ENCODE data around the gene NKIRAS2.
"Not testable (repeated sequence)": the region's sequence is repeated elsewhere in the genome, so short reads cannot be mapped to it uniquely, and the experiment has no call there.

The NKIRAS2 gene

DNA sequence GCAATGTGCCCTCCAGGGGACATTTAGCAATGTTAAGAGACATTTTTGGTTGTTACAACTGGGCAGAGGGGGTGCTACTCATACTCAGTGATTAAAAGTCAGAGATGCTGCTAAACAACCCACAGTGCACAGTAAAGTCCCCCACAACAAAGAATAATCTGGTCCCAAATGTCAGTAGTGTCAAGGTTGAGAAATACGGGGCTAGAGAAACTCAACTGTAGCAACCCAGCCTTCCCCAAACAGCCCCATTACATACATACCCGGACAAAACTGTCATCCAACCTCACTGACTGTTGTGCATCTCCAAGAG is 23.1 kb upstream of the NKIRAS2 start:
- in situ Hi-C loops (cut with MboI; ENCODE audit: low sequenced_read_pairs): no loop called here

DNA sequence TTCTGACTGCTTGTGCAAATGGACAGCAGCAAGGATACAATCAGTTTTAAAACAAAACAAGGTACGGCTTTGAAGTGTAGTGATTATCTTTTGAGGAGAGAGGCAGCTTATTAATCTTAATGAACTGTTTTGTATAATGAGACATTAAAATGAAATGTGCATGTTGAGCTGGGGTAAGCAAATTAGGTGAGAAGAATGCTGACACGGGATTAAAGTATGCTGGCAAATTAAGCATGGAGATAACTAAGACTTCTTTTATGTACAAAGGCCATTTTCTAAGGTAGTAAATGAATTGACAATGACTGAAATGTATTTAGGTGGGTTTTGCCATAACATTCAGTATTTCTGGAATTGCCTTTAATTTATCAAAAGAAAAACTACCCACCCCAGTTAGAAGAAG is 21.4 kb upstream of the NKIRAS2 start:
- in situ Hi-C loops (cut with MboI; ENCODE audit: low sequenced_read_pairs): no loop called here

DNA sequence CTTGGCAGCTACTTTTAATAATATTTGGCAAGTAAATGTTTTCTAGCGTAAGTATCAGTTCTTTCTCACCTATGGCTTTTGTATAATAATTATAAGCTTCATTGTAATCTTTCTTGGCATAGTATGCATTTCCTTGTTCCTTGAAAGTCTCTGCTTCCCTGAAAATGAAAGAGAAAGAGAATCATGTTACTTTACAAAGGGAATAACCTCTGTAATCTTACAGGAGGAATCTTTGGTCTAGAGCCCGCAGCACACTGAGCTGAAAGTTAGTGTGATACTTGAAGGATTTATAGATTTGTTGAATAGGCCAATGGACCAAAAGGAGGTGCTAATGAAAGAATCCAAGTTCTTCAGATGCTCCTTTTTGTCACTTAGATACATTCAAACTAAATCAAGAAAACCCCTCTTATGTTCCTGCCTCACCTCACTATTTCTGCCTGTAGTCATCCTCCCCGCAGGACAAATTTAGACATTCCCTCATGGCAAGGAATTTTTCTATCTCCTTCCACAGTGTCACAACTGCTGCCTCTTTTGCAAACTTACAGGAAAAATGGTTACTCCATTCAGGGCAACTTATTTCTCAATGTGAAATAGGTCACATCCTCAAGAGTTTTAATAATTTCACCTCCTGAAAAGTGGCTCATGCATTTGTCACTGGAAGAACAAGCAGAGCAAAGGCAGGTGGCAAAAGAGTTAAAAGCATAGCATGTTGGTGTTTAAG is 19.3 kb upstream of the NKIRAS2 start:
- in situ Hi-C loops (cut with MboI; ENCODE audit: low sequenced_read_pairs): no loop called here

DNA sequence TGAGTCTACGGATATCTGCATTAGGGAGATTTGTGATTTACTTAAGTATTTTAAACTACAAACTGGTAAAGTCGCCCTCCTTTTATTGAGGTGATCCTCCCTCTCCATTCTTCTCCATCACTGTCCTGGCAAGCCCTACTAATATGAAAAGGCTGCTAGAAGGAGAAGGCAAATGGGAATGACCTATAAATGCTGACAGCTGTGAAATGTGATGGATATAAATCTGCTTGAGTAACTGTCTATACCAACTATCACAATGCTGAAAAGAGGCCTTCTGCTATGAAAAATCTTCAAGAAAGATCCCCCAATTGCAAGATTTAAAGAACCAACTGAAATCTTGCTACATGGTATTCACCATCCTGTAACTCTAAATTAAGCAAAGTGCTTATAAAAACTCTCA is 18.2 kb upstream of the NKIRAS2 start:
- in situ Hi-C loops (cut with MboI; ENCODE audit: low sequenced_read_pairs): no loop called here

DNA sequence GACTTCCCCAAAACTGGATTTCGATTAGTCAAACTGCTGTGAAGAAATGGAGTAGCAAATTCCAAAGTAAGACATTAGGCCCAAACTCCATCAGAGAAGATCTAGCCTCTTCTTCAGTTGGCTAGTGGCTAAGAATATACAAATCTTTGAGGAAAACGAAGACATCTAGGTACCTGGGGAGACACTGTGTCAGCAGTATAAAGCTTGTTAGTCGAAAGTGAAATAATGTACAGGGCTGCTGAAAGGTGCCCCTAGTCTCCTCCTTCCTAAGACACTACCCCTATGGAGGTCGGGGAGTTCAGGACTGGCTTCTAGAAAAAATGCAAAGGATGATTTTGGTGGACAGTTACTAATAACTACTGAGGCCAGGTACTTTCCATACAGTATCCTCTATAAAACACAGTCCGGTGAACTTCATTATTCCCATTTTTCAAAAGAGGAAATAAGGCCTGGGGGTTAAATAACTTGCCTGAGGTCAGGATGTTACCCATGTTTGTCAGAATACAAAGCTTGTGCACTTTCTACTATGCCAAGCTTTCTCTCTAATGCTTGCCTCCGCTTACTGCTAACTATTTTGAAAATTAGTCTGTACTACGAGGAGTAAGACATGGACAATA is 17.6 kb upstream of the NKIRAS2 start:
- in situ Hi-C loops (cut with MboI; ENCODE audit: low sequenced_read_pairs): no loop called here

DNA sequence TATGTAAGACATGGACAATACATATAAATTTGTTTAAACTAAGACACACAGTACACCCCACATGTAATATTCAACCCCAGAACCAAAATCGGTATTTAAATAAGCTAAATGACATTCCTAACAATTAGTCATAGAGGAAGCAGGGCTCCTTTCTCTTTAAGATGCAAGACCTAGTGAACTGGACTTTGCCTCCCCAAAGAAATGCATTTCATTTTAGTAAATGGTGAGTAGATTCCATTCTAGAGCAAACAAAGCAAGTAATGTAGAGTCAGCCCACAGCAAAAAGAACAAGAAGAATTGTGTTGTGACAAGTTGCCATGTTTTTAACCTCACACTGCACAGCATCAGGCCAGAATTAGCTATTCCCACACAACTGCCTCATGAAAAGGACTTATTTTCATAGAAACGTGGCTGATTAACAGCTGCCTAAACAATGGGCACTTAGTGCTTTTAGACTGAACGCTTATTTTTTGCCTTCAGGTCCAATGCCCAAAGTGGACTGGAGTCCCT is 17.0 kb upstream of the NKIRAS2 start:
- in situ Hi-C loops (cut with MboI; ENCODE audit: low sequenced_read_pairs): no loop called here

DNA sequence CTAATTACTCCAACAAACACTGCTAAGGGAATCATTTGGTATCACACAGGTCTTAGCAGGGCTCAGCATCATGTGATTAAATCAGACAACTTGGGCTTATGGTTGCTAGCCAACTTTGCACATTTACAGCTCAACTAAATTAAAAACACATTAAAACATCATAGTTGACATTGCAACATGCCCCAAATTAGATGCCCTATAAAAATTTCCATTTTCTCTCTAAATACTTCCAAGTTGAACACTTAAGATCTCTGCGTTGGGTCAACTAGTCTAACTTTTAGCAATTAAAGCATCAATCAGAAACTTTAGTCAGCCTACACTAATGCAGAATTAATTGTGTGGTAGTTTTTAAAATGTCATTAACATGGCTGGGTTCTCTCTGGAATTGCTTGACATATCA is 14.7 kb upstream of the NKIRAS2 start:
- in situ Hi-C loops (cut with MboI; ENCODE audit: low sequenced_read_pairs): no loop called here

DNA sequence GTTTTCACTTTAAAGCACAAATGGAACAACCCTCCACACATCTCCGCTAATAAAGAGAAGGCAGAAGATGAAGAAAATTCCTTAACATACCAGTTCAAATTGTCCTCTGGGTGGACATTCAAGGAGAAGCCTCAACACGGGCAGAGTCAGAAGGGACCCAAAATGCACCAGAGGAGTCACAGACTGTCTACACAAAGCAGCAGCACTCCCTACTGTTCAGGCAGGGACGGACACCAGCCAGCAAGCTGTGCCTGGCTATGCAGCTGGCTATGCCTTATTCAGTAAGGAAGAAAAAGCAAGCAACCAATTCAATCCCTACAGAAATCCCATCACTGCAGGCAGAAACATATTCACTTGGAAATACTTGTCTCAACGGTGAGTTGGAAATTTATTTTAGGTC is 10.7 kb upstream of the NKIRAS2 start:
- in situ Hi-C loops (cut with MboI; ENCODE audit: low sequenced_read_pairs): no loop called here

DNA sequence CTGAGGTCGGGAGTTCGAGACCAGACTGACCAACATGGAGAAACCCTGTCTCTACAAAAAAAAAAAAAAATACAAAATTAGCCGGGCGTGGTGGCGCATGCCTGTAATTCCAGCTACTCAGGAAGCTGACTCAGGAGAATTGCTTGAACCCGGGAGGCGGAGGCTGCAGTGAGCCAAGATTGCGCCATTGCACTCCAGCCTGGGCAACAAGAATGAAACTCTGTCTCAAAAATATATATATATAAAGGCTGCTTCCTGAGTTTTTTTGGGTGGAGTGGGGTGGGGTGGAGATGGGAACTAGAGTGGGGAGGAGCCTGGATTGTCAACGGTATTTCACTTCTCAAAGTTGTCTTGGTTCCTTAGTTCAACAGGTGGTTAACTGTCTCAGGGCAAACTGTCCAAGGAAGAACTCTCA is 9.6 kb upstream of the NKIRAS2 start:
- in situ Hi-C loops (cut with MboI; ENCODE audit: low sequenced_read_pairs): not testable (repeated sequence)

DNA sequence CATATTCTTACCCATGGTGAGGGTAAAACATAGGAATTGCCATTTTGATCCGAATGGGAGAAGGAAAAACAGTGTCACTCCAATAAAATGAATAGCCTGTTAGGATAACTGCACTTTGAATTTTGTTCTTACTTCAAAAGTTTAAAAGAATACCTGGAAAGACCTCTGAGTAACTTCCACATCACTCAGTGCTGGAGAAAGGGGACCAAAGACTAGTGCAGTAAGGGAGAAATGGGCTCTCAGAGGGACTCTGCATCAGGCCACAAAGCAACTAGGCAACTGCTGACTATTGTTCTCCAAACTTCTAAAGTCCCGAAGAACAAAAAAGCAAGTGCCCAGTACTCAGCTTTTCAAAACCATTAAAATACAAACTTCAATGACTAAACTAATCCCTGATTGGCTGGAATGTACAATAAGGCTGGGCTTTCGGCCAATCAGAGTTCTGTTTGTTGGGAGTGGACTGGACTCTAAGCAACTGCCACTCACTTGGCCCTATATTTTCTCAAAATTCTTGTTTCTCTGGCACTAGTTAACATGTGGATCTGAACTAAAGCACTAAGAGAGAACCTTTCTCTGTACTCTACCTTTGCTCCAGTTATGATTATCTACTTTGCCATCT is 8.9 kb upstream of the NKIRAS2 start:
- in situ Hi-C loops (cut with MboI; ENCODE audit: low sequenced_read_pairs): no loop called here

DNA sequence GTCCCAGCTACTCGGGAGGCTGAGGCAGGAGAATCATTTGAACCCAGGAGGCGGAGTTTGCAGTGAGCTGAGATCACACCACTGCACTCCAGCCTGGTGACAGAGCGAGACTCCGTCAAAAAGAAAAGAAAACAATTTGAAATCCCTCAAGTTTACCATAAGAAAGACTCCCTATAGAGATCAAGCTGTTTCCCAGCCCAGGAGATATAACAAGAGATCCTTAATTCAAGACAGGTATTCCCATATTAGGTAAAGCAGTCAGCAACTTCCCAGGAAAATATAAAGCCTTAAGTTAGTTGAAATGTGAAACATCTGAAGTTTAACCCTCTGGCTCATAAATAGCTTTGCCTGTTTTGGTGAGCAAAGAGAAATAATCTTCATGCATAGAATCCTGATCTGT is 7.5 kb upstream of the NKIRAS2 start:
- in situ Hi-C loops (cut with MboI; ENCODE audit: low sequenced_read_pairs): not testable (repeated sequence)

DNA sequence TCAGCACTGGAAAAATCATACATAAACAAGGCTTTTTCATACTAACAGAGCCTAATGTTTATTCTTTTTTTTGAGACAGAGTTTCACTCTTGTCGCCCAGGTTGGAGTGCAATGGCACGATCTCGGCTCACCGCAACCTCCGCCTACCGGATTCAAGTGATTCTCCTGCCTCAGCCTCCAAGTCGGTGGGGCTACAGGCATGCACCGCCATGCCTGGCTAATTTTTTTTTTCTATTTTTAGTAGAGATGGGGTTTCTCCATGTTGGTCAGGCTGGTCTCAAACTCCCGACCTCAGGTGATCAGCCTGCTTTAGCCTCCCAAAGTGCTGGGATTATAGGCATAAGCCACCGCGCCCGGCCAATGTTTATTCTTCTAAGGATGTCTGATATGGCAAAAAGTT is 6.2 kb upstream of the NKIRAS2 start:
- in situ Hi-C loops (cut with MboI; ENCODE audit: low sequenced_read_pairs): not testable (repeated sequence)

DNA sequence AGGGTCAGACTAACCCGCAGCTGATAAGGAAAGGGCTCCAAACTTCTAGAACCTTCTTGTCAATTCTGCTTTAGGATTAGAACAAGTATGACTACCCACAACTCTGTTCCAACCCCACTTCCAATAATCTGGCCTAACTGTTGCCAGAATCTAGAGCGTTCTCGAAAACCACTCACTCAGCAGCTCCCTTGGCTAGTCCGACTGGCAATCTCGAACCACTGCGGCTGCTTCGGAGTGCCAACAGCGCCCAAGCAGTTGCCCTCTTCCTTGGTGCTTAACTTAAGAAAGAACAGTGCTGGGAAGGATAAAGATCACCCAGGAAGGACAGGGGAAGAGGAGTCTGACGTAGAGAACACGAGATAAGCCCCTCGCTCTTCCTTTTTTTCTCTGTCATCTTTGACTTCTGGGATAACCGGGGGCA is 3.5 kb upstream of the NKIRAS2 start:
- in situ Hi-C loops (cut with MboI; ENCODE audit: low sequenced_read_pairs): no loop called here

DNA sequence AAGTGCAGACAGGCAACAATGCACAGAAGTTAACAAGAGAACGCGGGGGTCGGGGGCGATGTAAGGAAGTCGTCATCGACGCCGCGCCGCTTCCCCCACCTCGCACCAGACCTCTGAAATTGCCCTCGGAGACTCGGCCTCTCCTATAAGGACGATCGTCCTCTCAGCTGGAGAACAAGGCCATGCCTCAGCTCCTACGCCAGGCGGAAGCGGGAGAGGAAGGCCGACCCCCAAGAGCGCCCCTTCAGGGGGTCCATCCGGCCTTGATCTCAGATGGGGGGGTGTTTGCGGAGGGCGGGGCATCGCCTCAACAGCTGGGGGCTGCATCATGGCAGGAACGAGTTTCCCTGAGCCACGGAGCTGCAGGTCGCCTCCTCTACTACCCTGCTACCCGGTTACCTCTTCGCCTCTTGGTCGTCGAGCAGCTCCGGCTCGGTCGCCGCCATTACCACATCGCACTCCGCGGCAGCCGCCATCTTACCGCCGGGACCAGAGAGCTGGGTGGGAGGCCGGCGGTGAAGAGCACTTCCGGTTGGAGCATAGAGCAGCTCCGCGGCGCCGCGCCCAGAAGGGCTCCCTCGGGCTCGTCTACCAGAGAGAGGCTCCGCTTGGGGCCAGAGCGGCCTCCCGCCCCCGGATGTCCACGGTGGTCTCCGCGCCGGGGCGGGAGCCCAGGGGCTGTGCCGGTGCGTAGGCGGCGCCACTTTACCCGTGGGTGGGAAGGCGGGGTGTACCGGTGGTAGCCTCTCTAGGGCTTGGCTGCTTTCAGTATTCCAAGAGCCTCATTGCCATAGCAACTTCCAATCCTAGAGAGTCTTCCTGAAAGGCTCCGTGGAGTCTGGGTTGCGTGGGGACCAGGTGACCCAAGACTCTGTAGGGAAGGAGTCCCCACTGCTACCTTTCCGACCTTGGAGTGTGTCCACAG is 2.7 kb upstream of the NKIRAS2 start, which contains the start of gene DNAJC7:
DNAJC7 (minus strand) TSS at position 499 of the 925 bp plus-strand sequence; CDS start at position 476, 23 bp downstream.
- in situ Hi-C loops (cut with MboI; ENCODE audit: low sequenced_read_pairs): no loop called here

DNA sequence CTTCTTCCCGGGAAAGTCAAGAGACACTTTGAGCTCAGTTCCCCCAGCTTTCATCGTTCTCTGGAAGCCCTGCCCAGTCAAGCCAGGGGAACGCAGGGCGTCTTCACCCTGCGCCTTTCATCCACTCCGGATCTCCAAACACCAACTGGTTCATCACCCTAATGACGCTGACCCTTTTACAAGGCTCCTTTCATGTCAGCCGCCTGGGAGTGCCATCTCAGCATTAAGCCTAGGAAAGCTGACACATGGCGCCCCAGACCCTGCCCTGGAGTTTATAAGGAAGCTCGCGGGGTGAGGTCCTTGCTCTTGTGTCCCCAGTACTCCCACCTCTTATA is 2.1 kb upstream of the NKIRAS2 start:
- in situ Hi-C loops (cut with MboI; ENCODE audit: low sequenced_read_pairs): no loop called here

DNA sequence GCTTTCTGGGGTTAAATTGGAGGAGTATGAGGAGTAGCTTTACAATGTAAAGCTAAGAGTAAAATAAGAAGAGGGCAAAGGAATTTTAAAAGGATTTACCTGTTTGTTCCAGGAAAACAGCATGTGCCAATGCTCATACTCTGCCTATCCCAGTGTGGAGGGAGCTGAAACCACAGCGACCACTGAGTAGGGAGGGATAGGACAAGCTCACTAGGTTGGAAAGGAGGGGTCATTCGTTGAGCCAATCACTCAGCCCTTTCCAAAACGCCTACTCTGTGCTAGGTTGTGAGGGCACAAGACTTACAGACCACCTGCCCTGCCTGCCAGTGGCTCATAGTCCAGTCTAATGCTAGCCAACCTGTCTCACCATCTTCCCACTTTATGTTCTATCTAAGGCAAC is 1.6 kb upstream of the NKIRAS2 start:
- in situ Hi-C loops (cut with MboI; ENCODE audit: low sequenced_read_pairs): no loop called here

DNA sequence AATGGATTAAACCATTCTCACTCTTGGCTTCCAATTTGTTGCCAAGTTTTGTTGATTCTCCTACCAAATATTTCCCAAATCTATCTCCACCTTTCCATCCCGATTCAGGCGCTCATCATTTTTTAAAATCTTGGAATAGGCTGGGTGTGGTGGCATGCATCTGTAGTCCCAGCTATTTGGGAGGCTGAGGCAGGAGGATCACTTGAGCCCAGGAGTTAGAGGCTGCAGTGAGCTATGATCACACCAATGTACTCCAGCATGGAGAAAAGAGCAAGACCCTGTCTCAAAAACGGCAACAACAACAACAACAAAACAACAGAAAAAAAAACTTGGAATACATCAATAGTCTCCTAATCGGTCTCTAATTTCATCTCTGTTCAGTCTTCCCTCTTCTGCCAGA is 902 bp upstream of the NKIRAS2 start:
- in situ Hi-C loops (cut with MboI; ENCODE audit: low sequenced_read_pairs): no loop called here

DNA sequence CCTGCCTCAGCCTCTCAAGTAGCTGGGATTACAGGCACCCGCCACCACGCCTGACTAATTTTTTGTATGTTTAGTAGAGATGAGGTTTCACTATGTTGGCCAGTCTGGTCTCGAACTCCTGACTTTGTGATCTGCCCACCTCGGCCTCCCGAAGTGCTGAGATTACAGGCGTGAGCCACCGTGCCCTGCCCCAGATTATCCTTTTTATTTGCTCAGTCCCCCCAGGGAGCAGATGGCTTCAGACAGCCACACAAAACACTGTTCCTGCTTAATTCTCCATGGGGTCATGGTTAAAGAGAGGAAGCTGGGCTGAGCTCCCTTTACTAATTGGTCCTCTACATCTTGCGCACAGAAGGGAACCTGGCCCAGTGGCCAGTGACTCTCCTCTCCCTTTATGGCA is 955 bp downstream of the NKIRAS2 start:
- in situ Hi-C loops (cut with MboI; ENCODE audit: low sequenced_read_pairs): not testable (repeated sequence)

DNA sequence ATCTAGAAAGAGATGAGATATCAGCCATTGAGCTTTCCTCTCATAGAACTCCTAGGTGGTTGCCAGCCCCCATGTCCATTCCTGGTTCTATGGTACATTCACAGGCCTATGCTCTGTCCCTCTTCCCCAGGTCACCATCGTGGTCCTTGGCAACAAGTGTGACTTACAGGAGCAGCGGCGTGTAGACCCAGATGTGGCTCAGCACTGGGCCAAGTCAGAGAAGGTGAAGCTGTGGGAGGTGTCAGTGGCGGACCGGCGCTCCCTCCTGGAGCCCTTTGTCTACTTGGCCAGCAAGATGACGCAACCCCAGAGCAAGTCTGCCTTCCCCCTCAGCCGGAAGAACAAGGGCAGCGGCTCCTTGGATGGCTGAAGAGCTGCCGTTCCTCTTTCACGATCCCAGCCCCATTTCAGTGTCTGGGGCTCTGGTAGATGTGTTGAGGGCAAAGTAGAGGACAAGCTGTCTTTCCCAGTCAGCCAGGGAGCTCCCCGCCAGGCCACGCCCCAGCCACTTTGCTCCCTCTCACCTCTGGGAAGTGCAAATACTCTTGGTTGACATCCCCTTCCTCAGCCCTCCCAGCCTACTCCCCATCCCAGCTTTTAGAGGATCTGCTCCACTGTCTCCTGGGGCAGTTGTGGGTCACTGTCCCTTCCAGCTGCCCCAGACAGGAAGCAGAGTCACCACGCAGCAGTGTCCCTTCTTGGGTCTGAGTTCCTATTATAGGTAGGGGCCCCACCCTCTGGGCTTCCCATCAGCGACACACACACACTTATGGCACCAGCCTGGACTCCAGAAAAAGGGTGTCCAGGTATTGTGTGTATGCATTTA is 3.8 kb downstream of the NKIRAS2 start:
- in situ Hi-C loops (cut with MboI; ENCODE audit: low sequenced_read_pairs): no loop called here

DNA sequence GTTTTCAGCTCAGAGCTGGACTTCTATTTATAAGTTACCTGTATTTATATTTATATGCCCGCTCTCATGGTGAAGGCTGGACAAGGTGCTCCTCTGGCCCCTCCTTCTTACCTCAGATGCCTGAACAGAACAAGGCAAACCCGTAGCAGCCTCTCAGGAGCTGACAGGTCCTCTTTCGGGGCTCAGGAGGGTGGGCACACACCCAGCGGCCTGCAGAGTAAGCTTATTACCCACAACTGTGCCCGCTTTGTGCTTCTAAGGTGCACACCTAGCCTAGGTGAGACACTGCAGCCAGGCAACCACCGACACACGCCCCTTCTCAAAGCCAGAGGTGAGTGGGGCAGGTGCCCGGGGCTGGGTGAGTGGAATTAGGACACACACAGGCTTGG is 5.3 kb downstream of the NKIRAS2 start:
- in situ Hi-C loops (cut with MboI; ENCODE audit: low sequenced_read_pairs): no loop called here

All from HL-60/S4 treated with phorbol 12-myristate 13-acetate at 8.2 ng/mL for 4 days and 3 days (cell line).